BLaER1 treated with 17β-estradiol and CSF1 and Interleukin-3, amounts not matched to agents 10 nM and 100 nM (cell line): Measurements from ENCODE around the gene ZNF845.
A peak's percentile ranks its signal among the peaks of the same experiment; 100 is the strongest.

Experiments
- H3K27ac ChIP-seq, 11 experiments: shearing (Covaris generic); formaldehyde crosslinking; 2 replicates each; pipeline ENCODE4 v1.8.1; 2022
- H3K27me3 ChIP-seq, 11 experiments: shearing (Covaris generic); formaldehyde crosslinking; 2 replicates each; pipeline ENCODE4 v1.8.1; 2022
- H3K36me3 ChIP-seq, 11 experiments: shearing (Covaris generic); formaldehyde crosslinking; 2 replicates each; pipeline ENCODE4 v1.8.1; 2022
- H3K4me1 ChIP-seq, 10 experiments: shearing (Covaris generic); formaldehyde crosslinking; 2 replicates each; pipeline ENCODE4 v1.8.1; 2022
- H3K4me2 ChIP-seq, 11 experiments: shearing (Covaris generic); formaldehyde crosslinking; 2 replicates each; pipeline ENCODE4 v1.8.1; 2022
- H3K4me3 ChIP-seq, 10 experiments: shearing (Covaris generic); formaldehyde crosslinking; 2 replicates each; pipeline ENCODE4 v1.8.1; 2022
- H3K9ac ChIP-seq, 11 experiments: shearing (Covaris generic); formaldehyde crosslinking; 2 replicates each; pipeline ENCODE4 v1.8.1; 2022
- H3K9me3 ChIP-seq, 11 experiments: shearing (Covaris generic); formaldehyde crosslinking; replicated peaks in 1 of 11; 2 replicates each; pipeline ENCODE4 v1.8.1; 2022
- H4K20me1 ChIP-seq, 11 experiments: shearing (Covaris generic); formaldehyde crosslinking; 2 replicates each; pipeline ENCODE4 v1.8.1; 2022
- Cebpa-rat ChIP-seq, 11 experiments: shearing (Covaris generic); IDR thresholded peaks; 2 replicates each; pipeline ENCODE4 v1.8.1; 2022

Gene ZNF845

GRCh38 chr19:53365899-53366493 is 32.4 kb downstream of the ZNF845 start:
- Histone ChIP-seq H3K4me1 (peaks cover 8 to 18% (median 15%) of the 10 kb centered on the region in 10 experiments; a peak in 19 of 20 replicates), H3K4me2 (peak overlapping the region; percentile 64 to 94 (median 81)), H3K9me3 (peaks cover 25 to 34% (median 31%) of the 10 kb centered on the region in 11 experiments), H4K20me1 (no peaks in the 10 kb centered on the region), H3K27me3 (no peaks in the 10 kb centered on the region), H3K36me3 (peaks cover 9 to 30% (median 22%) of the 10 kb centered on the region in 11 experiments; a peak in 21 of 22 replicates), H3K9ac (peak overlapping the region; percentile 82 to 95 (median 87)), H3K27ac (peak overlapping the region; percentile 28 to 94 (median 86); a peak in 21 of 22 replicates), H3K4me3 (peak overlapping the region; percentile 69 to 91 (median 80))
- no peak for TF ChIP-seq Cebpa-rat (IDR thresholded peaks at IDR 0.05)

GRCh38 chr19:53372196-53372595 is 38.6 kb downstream of the ZNF845 start:
- no peak overlapping the region for H3K4me3 ChIP-seq
- H3K4me2 ChIP-seq = no peak overlapping the region
- H3K36me3 ChIP-seq = peaks cover 66 to 92% (median 84%) of the 10 kb centered on the region in 11 experiments
- H4K20me1 ChIP-seq = no peaks in the 10 kb centered on the region
- no peak overlapping the region for H3K9ac ChIP-seq
- no peak overlapping the region for H3K27ac ChIP-seq
- no peak for TF ChIP-seq Cebpa-rat (IDR thresholded peaks at IDR 0.05)
- no peaks in the 10 kb centered on the region for H3K27me3 ChIP-seq
- H3K9me3 ChIP-seq = peaks cover 41 to 63% (median 56%) of the 10 kb centered on the region in 11 experiments
- H3K4me1 ChIP-seq = peaks cover 0 to 2% (median 1%) of the 10 kb centered on the region in 10 experiments; a peak in 10 of 20 replicates

GRCh38 chr19:53374288-53374687 is 40.7 kb downstream of the ZNF845 start:
- peaks cover 48 to 70% (median 61%) of the 10 kb centered on the region in 11 experiments for H3K9me3 ChIP-seq
- no peak overlapping the region for H3K9ac ChIP-seq
- no peaks in the 10 kb centered on the region for H3K4me1 ChIP-seq
- no peak overlapping the region for H3K27ac ChIP-seq
- H3K36me3 ChIP-seq = peaks cover 87 to 99% (median 94%) of the 10 kb centered on the region in 11 experiments
- no peak for TF ChIP-seq Cebpa-rat (IDR thresholded peaks at IDR 0.05)
- H4K20me1 ChIP-seq = no peaks in the 10 kb centered on the region
- no peaks in the 10 kb centered on the region for H3K27me3 ChIP-seq
- no peak overlapping the region for H3K4me2 ChIP-seq
- H3K4me3 ChIP-seq = no peak overlapping the region

GRCh38 chr19:53374743-53375142 is 41.2 kb downstream of the ZNF845 start:
- Histone ChIP-seq H3K27me3 (no peaks in the 10 kb centered on the region), H3K9ac (no peak overlapping the region), H3K4me1 (no peaks in the 10 kb centered on the region), H3K4me3 (no peak overlapping the region), H3K36me3 (peaks cover 91 to 100% (median 98%) of the 10 kb centered on the region in 11 experiments), H3K27ac (no peak overlapping the region), H4K20me1 (no peaks in the 10 kb centered on the region), H3K4me2 (no peak overlapping the region), H3K9me3 (peaks cover 50 to 71% (median 61%) of the 10 kb centered on the region in 11 experiments)
- no peak for TF ChIP-seq Cebpa-rat (IDR thresholded peaks at IDR 0.05)

- H3K4me3 ChIP-seq = peak overlapping the region in 5 of 10 experiments; percentile 8 to 49 (median 13); a peak in 3 of 20 replicates
- H3K36me3 ChIP-seq = peaks cover 99 to 100% (median 100%) of the 10 kb centered on the region in 11 experiments
These were observed 47.8 kb downstream of the ZNF845 start for GRCh38 chr19:53381376-53381775.

GRCh38 chr19:53388168-53388567 is 54.6 kb downstream of the ZNF845 start:
- Histone ChIP-seq H3K27ac (no peak overlapping the region), H3K9me3 (peaks cover 82 to 99% (median 89%) of the 10 kb centered on the region in 11 experiments), H4K20me1 (no peaks in the 10 kb centered on the region), H3K4me2 (no peak overlapping the region), H3K27me3 (no peaks in the 10 kb centered on the region), H3K36me3 (peaks cover 39 to 67% (median 50%) of the 10 kb centered on the region in 11 experiments), H3K4me1 (no peaks in the 10 kb centered on the region), H3K4me3 (no peak overlapping the region), H3K9ac (no peak overlapping the region)
- no peak for TF ChIP-seq Cebpa-rat (IDR thresholded peaks at IDR 0.05)

More at GRCh38 chr19:53381376-53381775, 47.8 kb downstream of the ZNF845 start:
- Histone ChIP-seq H4K20me1 (no peaks in the 10 kb centered on the region), H3K27me3 (no peaks in the 10 kb centered on the region), H3K9me3 (peaks cover 100% of the 10 kb centered on the region in 11 experiments), H3K9ac (no peak overlapping the region), H3K4me1 (no peaks in the 10 kb centered on the region), H3K27ac (no peak overlapping the region), H3K4me2 (no peak overlapping the region)
- no peak for TF ChIP-seq Cebpa-rat (IDR thresholded peaks at IDR 0.05)

- Histone ChIP-seq H4K20me1 (no peaks in the 10 kb centered on the region), H3K4me2 (no peak overlapping the region), H3K4me1 (0 out of 20 replicates have a peak, but pooled peaks cover 0 to under 1% (median 0%) of the 10 kb centered on the region in 10 experiments), H3K9me3 (peaks cover 75 to 94% (median 82%) of the 10 kb centered on the region in 11 experiments), H3K27me3 (no peaks in the 10 kb centered on the region), H3K9ac (no peak overlapping the region), H3K27ac (no peak overlapping the region), H3K4me3 (no peak overlapping the region), H3K36me3 (peaks cover 31 to 59% (median 43%) of the 10 kb centered on the region in 11 experiments)
- TF ChIP-seq Cebpa-rat (IDR thresholded peaks at IDR 0.05) = no peak
These were observed 55.4 kb downstream of the ZNF845 start for GRCh38 chr19:53388904-53389303.

- Histone ChIP-seq H3K27ac (no peak overlapping the region), H3K4me3 (0 out of 20 replicates have a peak overlapping the region, but pooled peaks of 1 of the 10 experiments have one; percentile 5), H3K9me3 (peaks cover 68 to 87% (median 75%) of the 10 kb centered on the region in 11 experiments), H3K9ac (no peak overlapping the region), H3K36me3 (peaks cover 25 to 53% (median 36%) of the 10 kb centered on the region in 11 experiments), H3K4me1 (peaks cover 3 to 7% (median 4%) of the 10 kb centered on the region in 10 experiments; a peak in 17 of 20 replicates), H3K4me2 (no peak overlapping the region), H4K20me1 (no peaks in the 10 kb centered on the region), H3K27me3 (no peaks in the 10 kb centered on the region)
- TF ChIP-seq Cebpa-rat (IDR thresholded peaks at IDR 0.05) = no peak
These were observed 56.0 kb downstream of the ZNF845 start for GRCh38 chr19:53389571-53389970.

- H3K36me3 ChIP-seq = peaks cover 21 to 49% (median 32%) of the 10 kb centered on the region in 11 experiments
- H4K20me1 ChIP-seq = no peaks in the 10 kb centered on the region
- no peak for TF ChIP-seq Cebpa-rat (IDR thresholded peaks at IDR 0.05)
- H3K27me3 ChIP-seq = no peaks in the 10 kb centered on the region
- no peak overlapping the region for H3K9ac ChIP-seq
- no peak overlapping the region for H3K27ac ChIP-seq
- H3K4me2 ChIP-seq = no peak overlapping the region
- peaks cover 64 to 83% (median 71%) of the 10 kb centered on the region in 11 experiments for H3K9me3 ChIP-seq
- H3K4me1 ChIP-seq = peaks cover 5 to 9% (median 6%) of the 10 kb centered on the region in 10 experiments; a peak in 17 of 20 replicates
- 0 out of 20 replicates have a peak overlapping the region, but pooled peaks of 1 of the 10 experiments have one; percentile 5 for H3K4me3 ChIP-seq
These were observed 56.4 kb downstream of the ZNF845 start for GRCh38 chr19:53389978-53390377.
